Measurements from ENCODE around the gene TTC9. TPM values are rescaled to one million over a fixed set of nuclear protein-coding genes. Genes with fewer than 3 reads are reported as not detected.

Gene TTC9
- total RNA-seq, 1 experiment from 2014 or later = 0.49 TPM

DNA sequence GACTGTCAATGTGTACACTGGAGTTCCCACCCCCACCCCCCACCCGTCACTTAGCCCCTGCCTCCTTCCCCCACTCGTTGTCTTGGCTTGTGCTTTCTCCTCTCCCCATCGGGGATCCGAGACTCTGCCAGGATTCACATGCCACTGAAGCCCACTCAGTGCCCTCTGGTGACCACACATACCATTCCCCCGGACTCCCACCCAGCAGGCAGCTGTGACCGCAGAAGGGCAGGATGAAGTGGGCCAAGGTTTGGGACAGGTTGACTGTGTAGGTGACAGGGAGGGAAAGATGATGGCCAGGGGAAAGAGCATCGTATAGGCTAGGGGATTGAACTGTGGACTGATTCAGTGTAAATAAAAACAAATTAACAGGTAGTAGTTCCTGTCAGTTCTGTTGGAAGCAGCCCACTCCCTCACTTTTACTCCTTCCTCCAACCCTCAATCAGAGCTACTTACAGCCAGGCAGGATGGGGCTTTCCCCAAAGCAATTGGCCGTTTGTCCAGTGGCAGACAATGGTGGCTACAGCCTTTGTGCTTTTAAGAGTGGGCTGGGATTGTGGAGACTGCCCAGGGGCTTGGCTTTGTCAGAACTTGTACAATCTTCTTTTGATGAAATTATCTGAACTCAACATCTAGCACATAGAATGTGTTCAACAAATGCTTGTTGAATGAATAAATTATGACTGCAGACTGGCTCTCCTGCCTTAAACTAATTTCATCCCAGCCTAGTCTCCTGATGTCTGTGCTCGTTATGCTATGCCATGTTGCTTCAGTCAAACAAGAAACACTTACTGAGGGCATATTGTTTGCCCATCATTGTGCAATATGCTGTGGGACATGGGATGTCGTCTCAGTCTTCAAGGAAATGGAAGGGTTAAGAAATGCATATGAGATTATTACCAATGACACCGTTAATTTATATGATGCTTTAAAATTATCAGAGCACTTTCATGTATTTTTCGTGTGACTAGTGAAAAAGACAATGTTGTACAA is 30.2 kb downstream of the TTC9 start:
- Histone ChIP-seq H3K9me3 (ENCODE audit: control insufficient read depth, insufficient read depth, low read depth, low read length) (no peaks in the 10 kb centered on the region), H3K4me3 (ENCODE audit: low read depth in 2 of 2, low read length in 2 of 2) (no peak overlapping the region), H3K27me3 (ENCODE audit: control insufficient read depth, insufficient read depth, low read length) (no peaks in the 10 kb centered on the region), H3K4me1 (ENCODE audit: control insufficient read depth, insufficient read depth, low read length) (no peaks in the 10 kb centered on the region; the same call in 1 of the 2 replicates), H3K27ac (ENCODE audit: low read length) (no peak overlapping the region), H3K36me3 (ENCODE audit: control insufficient read depth, insufficient read depth, low read length) (no peaks in the 10 kb centered on the region)
- no peak for DNase-seq (ENCODE audit: low read depth, low spot score)
- no peak for ATAC-seq
- in situ Hi-C loops (cut with HindIII; ENCODE audit: low pct_unique_long_range_greater_than_20kb, low sequenced_read_pairs) (no loop called here), intact Hi-C loops (cut with micrococcal nuclease; ENCODE audit: unreplicated experiment) (no loop called here)
- TF ChIP-seq, protein P1, sequence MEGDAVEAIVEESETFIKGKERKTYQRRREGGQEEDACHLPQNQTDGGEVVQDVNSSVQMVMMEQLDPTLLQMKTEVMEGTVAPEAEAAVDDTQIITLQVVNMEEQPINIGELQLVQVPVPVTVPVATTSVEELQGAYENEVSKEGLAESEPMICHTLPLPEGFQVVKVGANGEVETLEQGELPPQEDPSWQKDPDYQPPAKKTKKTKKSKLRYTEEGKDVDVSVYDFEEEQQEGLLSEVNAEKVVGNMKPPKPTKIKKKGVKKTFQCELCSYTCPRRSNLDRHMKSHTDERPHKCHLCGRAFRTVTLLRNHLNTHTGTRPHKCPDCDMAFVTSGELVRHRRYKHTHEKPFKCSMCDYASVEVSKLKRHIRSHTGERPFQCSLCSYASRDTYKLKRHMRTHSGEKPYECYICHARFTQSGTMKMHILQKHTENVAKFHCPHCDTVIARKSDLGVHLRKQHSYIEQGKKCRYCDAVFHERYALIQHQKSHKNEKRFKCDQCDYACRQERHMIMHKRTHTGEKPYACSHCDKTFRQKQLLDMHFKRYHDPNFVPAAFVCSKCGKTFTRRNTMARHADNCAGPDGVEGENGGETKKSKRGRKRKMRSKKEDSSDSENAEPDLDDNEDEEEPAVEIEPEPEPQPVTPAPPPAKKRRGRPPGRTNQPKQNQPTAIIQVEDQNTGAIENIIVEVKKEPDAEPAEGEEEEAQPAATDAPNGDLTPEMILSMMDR (IDR thresholded peaks at IDR 0.05) = no peak
- TF ChIP-seq SIN3A (IDR thresholded peaks at IDR 0.05; ENCODE audit: borderline replicate concordance, insufficient read depth, low read depth, low read length) = no peak
- TF ChIP-seq TCF7L2 (IDR thresholded peaks at IDR 0.05; ENCODE audit: low read depth, low read length) = no peak
- TF ChIP-seq, protein P2, sequence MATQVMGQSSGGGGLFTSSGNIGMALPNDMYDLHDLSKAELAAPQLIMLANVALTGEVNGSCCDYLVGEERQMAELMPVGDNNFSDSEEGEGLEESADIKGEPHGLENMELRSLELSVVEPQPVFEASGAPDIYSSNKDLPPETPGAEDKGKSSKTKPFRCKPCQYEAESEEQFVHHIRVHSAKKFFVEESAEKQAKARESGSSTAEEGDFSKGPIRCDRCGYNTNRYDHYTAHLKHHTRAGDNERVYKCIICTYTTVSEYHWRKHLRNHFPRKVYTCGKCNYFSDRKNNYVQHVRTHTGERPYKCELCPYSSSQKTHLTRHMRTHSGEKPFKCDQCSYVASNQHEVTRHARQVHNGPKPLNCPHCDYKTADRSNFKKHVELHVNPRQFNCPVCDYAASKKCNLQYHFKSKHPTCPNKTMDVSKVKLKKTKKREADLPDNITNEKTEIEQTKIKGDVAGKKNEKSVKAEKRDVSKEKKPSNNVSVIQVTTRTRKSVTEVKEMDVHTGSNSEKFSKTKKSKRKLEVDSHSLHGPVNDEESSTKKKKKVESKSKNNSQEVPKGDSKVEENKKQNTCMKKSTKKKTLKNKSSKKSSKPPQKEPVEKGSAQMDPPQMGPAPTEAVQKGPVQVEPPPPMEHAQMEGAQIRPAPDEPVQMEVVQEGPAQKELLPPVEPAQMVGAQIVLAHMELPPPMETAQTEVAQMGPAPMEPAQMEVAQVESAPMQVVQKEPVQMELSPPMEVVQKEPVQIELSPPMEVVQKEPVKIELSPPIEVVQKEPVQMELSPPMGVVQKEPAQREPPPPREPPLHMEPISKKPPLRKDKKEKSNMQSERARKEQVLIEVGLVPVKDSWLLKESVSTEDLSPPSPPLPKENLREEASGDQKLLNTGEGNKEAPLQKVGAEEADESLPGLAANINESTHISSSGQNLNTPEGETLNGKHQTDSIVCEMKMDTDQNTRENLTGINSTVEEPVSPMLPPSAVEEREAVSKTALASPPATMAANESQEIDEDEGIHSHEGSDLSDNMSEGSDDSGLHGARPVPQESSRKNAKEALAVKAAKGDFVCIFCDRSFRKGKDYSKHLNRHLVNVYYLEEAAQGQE (IDR thresholded peaks at IDR 0.05; ENCODE audit: insufficient read depth in 1 of 2, low read depth in 2 of 2, low read length in 1 of 2) = no peak
- TF ChIP-seq POLR2AphosphoS5 (IDR thresholded peaks at IDR 0.05; ENCODE audit: low read depth, low read length) = no peak
- no TSS peak for BruUV-seq (replicated peaks)
- ChIA-PET POLR2A (no interaction called here), CTCF (no interaction called here)

GRCh38 chr14:70677341-70677740 is 35.6 kb downstream of the TTC9 start:
- Histone ChIP-seq H3K9me3 (ENCODE audit: control insufficient read depth, insufficient read depth, low read depth, low read length) (no peaks in the 10 kb centered on the region), H3K4me3 (ENCODE audit: low read depth in 2 of 2, low read length in 2 of 2) (no peak overlapping the region), H3K27ac (ENCODE audit: low read length) (no peak overlapping the region), H3K4me1 (ENCODE audit: control insufficient read depth, insufficient read depth, low read length) (no peaks in the 10 kb centered on the region), H3K27me3 (ENCODE audit: control insufficient read depth, insufficient read depth, low read length) (no peaks in the 10 kb centered on the region), H3K36me3 (ENCODE audit: control insufficient read depth, insufficient read depth, low read length) (no peaks in the 10 kb centered on the region)
- intact Hi-C loops (cut with micrococcal nuclease; ENCODE audit: unreplicated experiment) = no loop called here
- POLR2A ChIA-PET = no interaction called here
- CTCF ChIA-PET = no interaction called here
- no peak for ATAC-seq
- BruUV-seq (replicated peaks) = no TSS peak
- TF ChIP-seq POLR2AphosphoS5 (IDR thresholded peaks at IDR 0.05; ENCODE audit: low read depth, low read length) (no peak), TCF7L2 (IDR thresholded peaks at IDR 0.05; ENCODE audit: low read depth, low read length) (no peak), SIN3A (IDR thresholded peaks at IDR 0.05; ENCODE audit: borderline replicate concordance, insufficient read depth, low read depth, low read length) (no peak)
- TF ChIP-seq, protein P2 (IDR thresholded peaks at IDR 0.05; ENCODE audit: insufficient read depth in 1 of 2, low read depth in 2 of 2, low read length in 1 of 2) = no peak
- TF ChIP-seq, protein P1 (IDR thresholded peaks at IDR 0.05) = no peak
- DNase-seq (ENCODE audit: low read depth, low spot score) = no peak
- in situ Hi-C loops (cut with HindIII; ENCODE audit: low pct_unique_long_range_greater_than_20kb, low sequenced_read_pairs) = no loop called here

Data from Panc1 (cell line).